Natural killer cell (primary cell): ENCODE measurements around the gene BSPH1. TPM values are rescaled to one million over a fixed set of nuclear protein-coding genes. Genes with fewer than 3 reads are reported as not detected.
"Not testable (repeated sequence)": the region's sequence is repeated elsewhere in the genome, so short reads cannot be mapped to it uniquely, and the experiment has no call there.

Experiments used
- ATAC-seq, 3 donors: fragments of 150-1000 bp in 2 of 3; fragments of 200-7000 bp in 1 of 3; cut with Tn5 transposase; 1 replicate in 1 of 3; 2 replicates in 2 of 3; pipeline ENCODE4 v1.10.0; 2021; ENCODE audit warnings: mild to moderate bottlenecking in 2 of 3, moderate library complexity in 2 of 3
- DNase-seq, 2 donors: peaks; one replicate each; pipeline versions ENCODE4 v3.0.0 to v3.0.0-alpha.2; 2013 to 2021; ENCODE audit warnings: mixed read lengths in 1 of 2
- H3K27ac ChIP-seq: one replicate; pipeline ENCODE4 v1.5.1; 2013; ENCODE audit warnings: mild to moderate bottlenecking, low read length
- H3K27me3 ChIP-seq: one replicate; pipeline ENCODE4 v1.6.1; 2013; ENCODE audit warnings: low read length; ENCODE audit not compliant: control insufficient read depth, insufficient read depth
- H3K36me3 ChIP-seq: one replicate; pipeline ENCODE4 v1.6.1; 2013; ENCODE audit warnings: low read length; ENCODE audit not compliant: control insufficient read depth, insufficient read depth
- H3K4me1 ChIP-seq: one replicate; pipeline ENCODE4 v1.6.1; 2013; ENCODE audit warnings: low read length; ENCODE audit not compliant: control insufficient read depth, insufficient read depth
- H3K4me3 ChIP-seq: one replicate; pipeline ENCODE4 v1.5.1; 2013; ENCODE audit warnings: low read length
- H3K9me3 ChIP-seq: one replicate; pipeline ENCODE4 v1.6.1; 2013; ENCODE audit warnings: low read length; ENCODE audit not compliant: control insufficient read depth, insufficient read depth
- H3K27ac Mint-ChIP-seq, 2 donors: one replicate each; pipeline ENCODE4 v1.8.0; 2022; ENCODE audit warnings: mild to moderate bottlenecking in 2 of 2, mixed read lengths in 2 of 2, moderate library complexity in 1 of 2
- H3K27me3 Mint-ChIP-seq, 2 donors: one replicate each; pipeline ENCODE4 v1.8.0; 2022; ENCODE audit warnings: low read depth in 2 of 2, mixed read lengths in 2 of 2
- H3K36me3 Mint-ChIP-seq: one replicate; pipeline ENCODE4 v1.8.0; 2022; ENCODE audit warnings: mixed read lengths
- H3K4me1 Mint-ChIP-seq, 2 donors: one replicate each; pipeline ENCODE4 v1.8.0; 2022; ENCODE audit warnings: mixed read lengths in 2 of 2
- H3K4me3 Mint-ChIP-seq: one replicate; pipeline ENCODE4 v1.8.0; 2022; ENCODE audit warnings: mild to moderate bottlenecking, moderate library complexity, mixed read lengths
- H3K9me3 Mint-ChIP-seq, 2 donors: one replicate each; pipeline ENCODE4 v1.8.0; 2022; ENCODE audit warnings: mixed read lengths in 2 of 2
- CTCF ChIP-seq: fragments of 200-600 bp; IDR thresholded peaks from one replicate; pipeline ENCODE4 v1.8.0; 2022; ENCODE audit warnings: antibody characterized with exemption
- WGBS: methylation state at CpG from one replicate; pipeline ENCODE4 v1.1.7; 2013; ENCODE audit warnings: missing lambda C conversion rate; ENCODE audit not compliant: insufficient coverage; 5-methylcytosine and 5-hydroxymethylcytosine counted together
- intact Hi-C: fragments of 100-400 bp; cut with micrococcal nuclease; formaldehyde crosslinking; loops from one replicate; pipeline ENCODE4 v1.14.2; 2022
- total RNA-seq, 4 donors: library from RNA; stranded (reverse); fragments of 120-200 nt in 1 of 4; gene quantifications; one replicate each; pipeline versions ENCODE4 v1.2.3 to v1.2.4, GENCODE V29; 2013 to 2022

BSPH1 gene
- total RNA-seq, 3 donors from 2014 or later (not counting 1 experiment from before 2014, with no cell fraction given) = not detected

GRCh38 chr19:47949852-47950521, 42.0 kb downstream of the BSPH1 start:
- H3K36me3 Mint-ChIP-seq, H3K27me3 Mint-ChIP-seq, H3K4me1 Mint-ChIP-seq, H3K4me3 Mint-ChIP-seq, H3K27me3 ChIP-seq, H3K27ac ChIP-seq, H3K9me3 ChIP-seq, H3K27ac Mint-ChIP-seq, DNase-seq, intact Hi-C loops, H3K4me1 ChIP-seq, ATAC-seq, H3K9me3 Mint-ChIP-seq, H3K4me3 ChIP-seq, H3K36me3 ChIP-seq: not testable (repeated sequence)
- WGBS = 90% methylated on average over 16 of the region's 24 CpGs

GRCh38 chr19:47928581-47928980, 63.4 kb downstream of the BSPH1 start:
- ATAC-seq, H3K27ac Mint-ChIP-seq, H3K9me3 ChIP-seq, H3K36me3 ChIP-seq, intact Hi-C loops, H3K27ac ChIP-seq, H3K9me3 Mint-ChIP-seq, H3K4me3 Mint-ChIP-seq, H3K27me3 ChIP-seq, H3K36me3 Mint-ChIP-seq, H3K4me1 Mint-ChIP-seq, H3K27me3 Mint-ChIP-seq, H3K4me3 ChIP-seq, DNase-seq, H3K4me1 ChIP-seq: not testable (repeated sequence)
- WGBS = no CpG with 5 or more reads among the region's 20 CpGs

GRCh38 chr19:47920107-47920506, 71.9 kb downstream of the BSPH1 start:
- H3K27ac ChIP-seq, intact Hi-C loops, H3K27me3 Mint-ChIP-seq, ATAC-seq, H3K27me3 ChIP-seq, H3K9me3 ChIP-seq, H3K36me3 ChIP-seq, H3K4me3 Mint-ChIP-seq, H3K36me3 Mint-ChIP-seq, H3K4me3 ChIP-seq, H3K4me1 ChIP-seq, H3K27ac Mint-ChIP-seq, H3K4me1 Mint-ChIP-seq, H3K9me3 Mint-ChIP-seq: not testable (repeated sequence)
- TF ChIP-seq CTCF = peak; percentile 49
- WGBS = 0% methylated on average over 4 of the region's 15 CpGs
- DNase-seq = peak in 1 of 2 donors; percentile 84

Other genes starting within 250 kb of the BSPH1 start
- gene NOP53, start 246.6 kb downstream of the BSPH1 start, total RNA-seq = 100 to 1,000 TPM; 416 to 445 (median 428) TPM
- 100 to 1,000 TPM in 1 of 3 donors, 10 to 100 TPM in 2; 90.5 to 104 (median 97.2) TPM for gene SELENOW, start 213.5 kb downstream of the BSPH1 start, total RNA-seq
- not detected for gene TPRX1, start 187.6 kb downstream of the BSPH1 start, total RNA-seq
- gene CRX, start 170.2 kb downstream of the BSPH1 start, total RNA-seq = not detected
- not detected for gene TPRX2, start 132.9 kb downstream of the BSPH1 start, total RNA-seq
- gene SULT2A1, start 105.9 kb downstream of the BSPH1 start, total RNA-seq = not detected
- not detected for gene ELSPBP1, start 2.5 kb upstream of the BSPH1 start, total RNA-seq
- under 1 TPM in 2 of 3 donors, not detected in 1; 0.38 to 0.96 TPM for gene CABP5, start 51.9 kb upstream of the BSPH1 start, total RNA-seq
- gene PLA2G4C, start 118.6 kb upstream of the BSPH1 start, total RNA-seq = 1 to 10 TPM in 2 of 3 donors, under 1 TPM in 1; 0.86 to 5.1 (median 4.6) TPM
- gene LIG1, start 178.2 kb upstream of the BSPH1 start, total RNA-seq = 10 to 100 TPM; 45.4 to 65.2 (median 57.2) TPM
- gene ZSWIM9, start 178.5 kb upstream of the BSPH1 start, total RNA-seq = 1 to 10 TPM; 4.0 to 7.0 (median 5.4) TPM